SKM-1 treated with dmso at 0.1 percent for 144 hours (cell line): ENCODE data around the gene MAPKAP1.

Source experiments
- DNase-seq: peaks from one replicate; lab custom pipeline; 2025; ENCODE audit not compliant: unreplicated experiment; lab: John Stamatoyannopoulos, UW

MAPKAP1 gene

GRCh38 chr9:125463926-125464325 is 243.1 kb downstream of the MAPKAP1 start:
- DNase-seq = no peak

GRCh38 chr9:125462861-125463291 is 244.1 kb downstream of the MAPKAP1 start:
- no peak for DNase-seq

- DNase-seq = no peak
Measured at GRCh38 chr9:125461636-125462190, 245.3 kb downstream of the MAPKAP1 start.

- DNase-seq = no peak
Measured at GRCh38 chr9:125460883-125461635, 245.9 kb downstream of the MAPKAP1 start.

GRCh38 chr9:125460346-125460745 is 246.7 kb downstream of the MAPKAP1 start:
- no peak for DNase-seq

GRCh38 chr9:125457357-125457756 is 249.7 kb downstream of the MAPKAP1 start:
- DNase-seq = no peak

- DNase-seq = no peak
Measured at GRCh38 chr9:125455876-125456275, 251.1 kb downstream of the MAPKAP1 start.

- DNase-seq = no peak
Measured at GRCh38 chr9:125455132-125455531, 251.9 kb downstream of the MAPKAP1 start.

- DNase-seq = no peak
Measured at GRCh38 chr9:125447202-125447802, 259.7 kb downstream of the MAPKAP1 start.

- DNase-seq = no peak
Measured at GRCh38 chr9:125446561-125447094, 260.4 kb downstream of the MAPKAP1 start.

GRCh38 chr9:125444956-125445506 is 262.0 kb downstream of the MAPKAP1 start:
- DNase-seq = no peak

- DNase-seq = no peak
Measured at GRCh38 chr9:125444166-125444565, 262.8 kb downstream of the MAPKAP1 start.

GRCh38 chr9:125443367-125443766 is 263.6 kb downstream of the MAPKAP1 start:
- DNase-seq = no peak

GRCh38 chr9:125442452-125442851 is 264.6 kb downstream of the MAPKAP1 start:
- no peak for DNase-seq

- DNase-seq = no peak
Measured at GRCh38 chr9:125440411-125440810, 266.6 kb downstream of the MAPKAP1 start.

GRCh38 chr9:125439434-125440272 is 267.4 kb downstream of the MAPKAP1 start:
- no peak for DNase-seq

- no peak for DNase-seq
Measured at GRCh38 chr9:125438506-125439433, 268.2 kb downstream of the MAPKAP1 start.

- DNase-seq = no peak
Measured at GRCh38 chr9:125437771-125438221, 269.2 kb downstream of the MAPKAP1 start.

- no peak for DNase-seq
Measured at GRCh38 chr9:125436613-125437443, 270.2 kb downstream of the MAPKAP1 start.
